A549 (cell line): ENCODE results near the gene NPY1R. TPM values are rescaled to one million over a fixed set of nuclear protein-coding genes. Genes with fewer than 3 reads are reported as not detected.

Experiments
- ATAC-seq, 2 experiments: fragments of 200-7000 bp in 1 of 2; fragments of >200 bp in 1 of 2; cut with Nextera tagmentation in 1 of 2; cut with Tn5 transposase in 1 of 2; 3 replicates each; pipeline versions ENCODE4 v1.8.0 to v1.9.1; 2018 to 2020; ENCODE audit warnings: mild to moderate bottlenecking in 1 of 2, moderate library complexity in 1 of 2
- CTCF ChIA-PET: fragments of 300-600 bp; sonication (Branson Sonifier 250); formaldehyde crosslinking; extraction: SDS; loops from one replicate; lab custom pipeline; 2021; ENCODE audit warnings: antibody characterized with exemption, inconsistent platforms; lab: Yijun Ruan, JAX
- POLR2A ChIA-PET: fragments of 350-600 bp; formaldehyde crosslinking; extraction: SDS; loops from one replicate; lab custom pipeline; 2021; ENCODE audit warnings: antibody characterized with exemption, inconsistent platforms; lab: Yijun Ruan, JAX
- DNase-seq, 2 experiments: peaks; one replicate each; pipeline versions ENCODE4 v3.0.0 to v3.0.0-alpha.2; 2011 to 2016; ENCODE audit warnings: low read depth in 1 of 2, low spot score in 1 of 2
- FAIRE-seq: peaks from 2 replicates; lab custom pipeline; 2011; peaks lifted over from hg19 to GRCh38; lab: Jason Lieb, UNC
- H3K27ac ChIP-seq, 2 experiments: fragments of >200 bp; sonication (Bioruptor Twin); formaldehyde crosslinking; 3 replicates each; pipeline ENCODE4 v1.5.1; 2016 to 2017
- H3K4me1 ChIP-seq: fragments of >200 bp; sonication (Bioruptor Twin); formaldehyde crosslinking; 3 replicates; pipeline ENCODE4 v1.6.1; 2016
- H3K4me2 ChIP-seq: fragments of >200 bp; sonication (Bioruptor Twin); formaldehyde crosslinking; 3 replicates; pipeline ENCODE4 v1.6.1; 2016
- H3K4me3 ChIP-seq: fragments of >200 bp; sonication (Bioruptor Twin); formaldehyde crosslinking; 3 replicates; pipeline ENCODE4 v1.5.1; 2016
- H3K9me3 ChIP-seq: fragments of >200 bp; sonication (Bioruptor Twin); formaldehyde crosslinking; 3 replicates; pipeline ENCODE4 v1.6.1; 2016
- BHLHE40 ChIP-seq: IDR thresholded peaks from 2 replicates; pipeline ENCODE4 v1.6.1; 2012; ENCODE audit warnings: low read depth, low read length, inconsistent platforms
- CBX2 ChIP-seq: fragments of 200-600 bp; sonication (generic); IDR thresholded peaks from 2 replicates; pipeline ENCODE4 v1.6.1; 2016; ENCODE audit warnings: low read depth, mild to moderate bottlenecking, borderline replicate concordance
- CHD4 ChIP-seq: fragments of 200-600 bp; sonication (generic); IDR thresholded peaks from 2 replicates; pipeline ENCODE4 v1.6.1; 2016; ENCODE audit warnings: antibody characterized with exemption, mild to moderate bottlenecking, borderline replicate concordance
- EHF ChIP-seq: fragments of 250-450 bp; sonication (Bioruptor Pico); IDR thresholded peaks from 2 replicates; pipeline ENCODE4 v1.5.0; 2020; ENCODE audit warnings: mild to moderate bottlenecking
- EHMT2 ChIP-seq: fragments of 200-600 bp; sonication (generic); IDR thresholded peaks from 2 replicates; pipeline ENCODE4 v1.6.1; 2016; ENCODE audit warnings: antibody characterized with exemption, low read depth, mild to moderate bottlenecking, moderate library complexity
- ESRRA ChIP-seq: fragments of 150-350 bp; IDR thresholded peaks from 2 replicates; pipeline ENCODE4 v1.6.1; 2014; ENCODE audit warnings: mild to moderate bottlenecking, low read length, borderline replicate concordance
- GATA3 ChIP-seq: IDR thresholded peaks from 2 replicates; pipeline ENCODE4 v1.6.1; 2012; ENCODE audit warnings: borderline replicate concordance
- HDAC2 ChIP-seq: fragments of 200-600 bp; sonication (generic); IDR thresholded peaks from 2 replicates; pipeline ENCODE4 v1.6.1; 2016
- HEYL ChIP-seq: fragments of 250-450 bp; sonication (Bioruptor Pico); IDR thresholded peaks from 2 replicates; pipeline ENCODE4 v1.8.0; 2021; ENCODE audit warnings: mild to moderate bottlenecking, moderate library complexity
- HOXA7 ChIP-seq: fragments of 250-450 bp; sonication (Bioruptor Pico); IDR thresholded peaks from 2 replicates; pipeline ENCODE4 v1.5.0; 2020; ENCODE audit warnings: mild to moderate bottlenecking, moderate library complexity
- JUN ChIP-seq, 2 experiments: fragments of >200 bp; sonication (Bioruptor Twin); formaldehyde crosslinking; IDR thresholded peaks; 2 replicates in 1 of 2; 3 replicates in 1 of 2; pipeline ENCODE4 v1.6.1; 2016 to 2017
- JUNB ChIP-seq: fragments of >200 bp; sonication (Bioruptor Twin); formaldehyde crosslinking; IDR thresholded peaks from 2 replicates; pipeline ENCODE4 v1.6.1; 2016
- KDM1A ChIP-seq: fragments of 200-600 bp; sonication (generic); IDR thresholded peaks from 2 replicates; pipeline ENCODE4 v1.6.1; 2016; ENCODE audit warnings: low read depth, mild to moderate bottlenecking
- KDM5A ChIP-seq: fragments of 200-600 bp; sonication (generic); IDR thresholded peaks from 2 replicates; pipeline ENCODE4 v1.6.1; 2016; ENCODE audit warnings: antibody characterized with exemption, mild to moderate bottlenecking
- MAFK ChIP-seq: fragments of 450-650 bp; IDR thresholded peaks from 2 replicates; pipeline ENCODE4 v1.6.1; 2014; ENCODE audit not compliant: partially characterized antibody
- MAZ ChIP-seq: fragments of 150-350 bp; IDR thresholded peaks from 2 replicates; pipeline ENCODE4 v1.6.1; 2014; ENCODE audit warnings: antibody characterized with exemption, low read depth, low read length, borderline replicate concordance
- PHF8 ChIP-seq: fragments of 200-600 bp; sonication (generic); IDR thresholded peaks from 2 replicates; pipeline ENCODE4 v1.6.1; 2016; ENCODE audit warnings: low read depth, mild to moderate bottlenecking, antibody characterized with exemption, moderate library complexity, borderline replicate concordance
- POLR2A ChIP-seq: IDR thresholded peaks from 2 replicates; pipeline ENCODE4 v1.6.1; 2012; ENCODE audit warnings: mild to moderate bottlenecking, low read length
- RAD21 ChIP-seq, 2 experiments: fragments of >200 bp in 1 of 2; sonication (Bioruptor Twin) in 1 of 2; formaldehyde crosslinking in 1 of 2; IDR thresholded peaks in 1 of 2; conservative IDR thresholded peaks in 1 of 2; 2 replicates in 1 of 2; 3 replicates in 1 of 2; pipeline ENCODE4 v1.6.1; 2012 to 2018; ENCODE audit warnings: inconsistent platforms in 1 of 2
- RFX5 ChIP-seq: fragments of 450-650 bp; IDR thresholded peaks from 2 replicates; pipeline ENCODE4 v1.7.1; 2014; ENCODE audit warnings: antibody characterized with exemption, mild to moderate bottlenecking, moderate library complexity
- RNF2 ChIP-seq: fragments of 200-600 bp; sonication (generic); IDR thresholded peaks from 2 replicates; pipeline ENCODE4 v1.6.1; 2016; ENCODE audit warnings: low read depth, mild to moderate bottlenecking, antibody characterized with exemption, moderate library complexity, borderline replicate concordance
- SMC3 ChIP-seq: fragments of >200 bp; sonication (Bioruptor Twin); formaldehyde crosslinking; IDR thresholded peaks from 3 replicates; pipeline ENCODE4 v1.6.1; 2018; ENCODE audit warnings: inconsistent platforms
- TFCP2L1 ChIP-seq: fragments of 250-450 bp; sonication (Bioruptor Pico); IDR thresholded peaks from 2 replicates; pipeline ENCODE4 v1.5.0; 2021; ENCODE audit warnings: mild to moderate bottlenecking
- TP53 ChIP-seq: fragments of 250-450 bp; sonication (Bioruptor Pico); IDR thresholded peaks from 2 replicates; pipeline ENCODE4 v1.5.0; 2021; ENCODE audit warnings: mild to moderate bottlenecking, moderate library complexity
- ZNF302 ChIP-seq: fragments of 250-450 bp; sonication (Bioruptor Pico); IDR thresholded peaks from 2 replicates; pipeline ENCODE4 v1.9.0; 2021; ENCODE audit warnings: inconsistent platforms, mild to moderate bottlenecking, moderate library complexity
- WGBS: methylation state at CpG from one replicate; pipeline ENCODE4 v1.1.6; 2017; ENCODE audit errors: missing lambda C conversion rate; 5-methylcytosine and 5-hydroxymethylcytosine counted together
- polyA plus RNA-seq, 4 experiments: library from polyadenylated mRNA; depleted of rRNA in 3 of 4; stranded (reverse); fragments of >200 nt; fragmentation: RNase III in 1 of 4; extraction: RNeasy Plus Mini Kit Qiagen cat#74134 plus additional on column Dnase treatment in 1 of 4; gene quantifications; 2 replicates in 3 of 4; 3 replicates in 1 of 4; pipeline ENCODE4 v1.2.3, GENCODE V29; 2011 to 2017
- TF ChIP-seq, protein P1 (sequence below): fragments of 200-600 bp; sonication (generic); IDR thresholded peaks from 2 replicates; pipeline ENCODE4 v1.6.1; 2016; ENCODE audit warnings: antibody characterized with exemption, mild to moderate bottlenecking, moderate library complexity
- TF ChIP-seq, protein P2 (sequence below): fragments of 450-650 bp; IDR thresholded peaks from 2 replicates; pipeline ENCODE4 v1.6.1; 2014; ENCODE audit warnings: antibody characterized with exemption
- TF ChIP-seq, protein P3 (sequence below): fragments of >200 bp; sonication (Bioruptor Twin); formaldehyde crosslinking; IDR thresholded peaks from 3 replicates; pipeline ENCODE4 v1.5.1; 2016

The NPY1R gene
- polyA plus RNA-seq, 2 of the 4 experiments (the other 2 are of a cell fraction), result 0.14 to 0.23 TPM

DNA sequence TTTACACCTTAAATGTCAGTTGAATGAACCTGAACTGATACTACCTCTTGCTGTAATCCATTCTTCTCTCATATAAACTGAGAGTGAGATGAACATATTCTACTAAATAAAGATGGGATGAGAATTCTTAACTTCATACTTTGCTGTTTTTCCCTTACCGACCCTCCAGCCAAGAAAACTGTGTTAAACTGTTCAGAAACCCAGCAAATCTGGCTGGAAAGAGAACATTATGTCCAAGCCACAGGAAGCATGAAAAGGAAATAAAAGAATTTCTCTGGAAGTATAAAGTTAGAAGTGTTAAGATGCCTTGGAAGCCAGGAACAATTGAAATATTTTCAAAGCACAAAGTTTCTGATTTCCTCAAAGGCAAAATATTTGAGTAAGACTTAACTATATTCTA is 22.9 kb downstream of the NPY1R start:
- FAIRE-seq, result no peak
- H3K4me2 ChIP-seq, result no peak overlapping the region
- H3K4me1 ChIP-seq, result no peaks in the 10 kb centered on the region
- TF ChIP-seq CHD4, result no peak
- no peak for TF ChIP-seq RFX5
- TF ChIP-seq SMC3, result no peak
- no peak for TF ChIP-seq HDAC2
- TF ChIP-seq EHF, result no peak
- no peak for TF ChIP-seq HEYL (CRISPR knock-in tag)
- no peak for TF ChIP-seq RNF2
- TF ChIP-seq JUN (IDR thresholded peaks at IDR 0.05), result no peak
- no peak for TF ChIP-seq RAD21 (conservative IDR thresholded peaks at IDR 0.05 in 1 of 2, IDR thresholded peaks at IDR 0.05 in 1 of 2)
- no peak for TF ChIP-seq ZNF302 (CRISPR knock-in tag)
- TF ChIP-seq MAFK, result no peak
- no peak for TF ChIP-seq ESRRA
- no peak for TF ChIP-seq GATA3
- TF ChIP-seq POLR2A, result no peak
- H3K27ac ChIP-seq, result no peak overlapping the region
- WGBS, result 21% methylated on average over 1 of the region's 1 CpG
- no peak overlapping the region for H3K4me3 ChIP-seq
- no peak for DNase-seq
- no peaks in the 10 kb centered on the region for H3K9me3 ChIP-seq
- ChIA-PET CTCF (no interaction called here), POLR2A (no interaction called here)
- ATAC-seq, result no peak

DNA sequence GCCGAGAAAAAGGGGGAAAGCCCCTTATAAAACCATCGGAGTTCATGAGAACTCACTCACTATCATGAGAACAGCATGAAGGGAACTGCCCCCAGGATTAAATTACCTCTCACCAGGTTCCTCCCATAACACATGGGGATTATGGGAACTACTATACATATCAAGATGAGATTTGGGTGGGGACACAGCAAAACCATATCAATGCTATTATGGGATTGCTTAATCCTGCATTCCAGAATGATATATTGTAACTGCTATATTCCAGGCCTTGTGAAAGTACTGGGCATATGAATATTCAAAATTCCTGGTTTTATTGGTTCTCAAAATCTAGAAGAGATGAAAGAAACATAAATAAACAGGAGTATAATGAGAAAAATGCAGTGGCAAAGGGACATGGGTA is 29.3 kb downstream of the NPY1R start:
- Histone ChIP-seq H3K9me3 (no peaks in the 10 kb centered on the region), H3K4me2 (no peak overlapping the region), H3K27ac (no peak overlapping the region), H3K4me1 (no peaks in the 10 kb centered on the region), H3K4me3 (no peak overlapping the region)
- WGBS, result 19% methylated on average over 2 of the region's 2 CpGs
- FAIRE-seq (no peak), ATAC-seq (no peak), DNase-seq (no peak)
- CTCF ChIA-PET, result no interaction called here
- TF ChIP-seq, protein P1, sequence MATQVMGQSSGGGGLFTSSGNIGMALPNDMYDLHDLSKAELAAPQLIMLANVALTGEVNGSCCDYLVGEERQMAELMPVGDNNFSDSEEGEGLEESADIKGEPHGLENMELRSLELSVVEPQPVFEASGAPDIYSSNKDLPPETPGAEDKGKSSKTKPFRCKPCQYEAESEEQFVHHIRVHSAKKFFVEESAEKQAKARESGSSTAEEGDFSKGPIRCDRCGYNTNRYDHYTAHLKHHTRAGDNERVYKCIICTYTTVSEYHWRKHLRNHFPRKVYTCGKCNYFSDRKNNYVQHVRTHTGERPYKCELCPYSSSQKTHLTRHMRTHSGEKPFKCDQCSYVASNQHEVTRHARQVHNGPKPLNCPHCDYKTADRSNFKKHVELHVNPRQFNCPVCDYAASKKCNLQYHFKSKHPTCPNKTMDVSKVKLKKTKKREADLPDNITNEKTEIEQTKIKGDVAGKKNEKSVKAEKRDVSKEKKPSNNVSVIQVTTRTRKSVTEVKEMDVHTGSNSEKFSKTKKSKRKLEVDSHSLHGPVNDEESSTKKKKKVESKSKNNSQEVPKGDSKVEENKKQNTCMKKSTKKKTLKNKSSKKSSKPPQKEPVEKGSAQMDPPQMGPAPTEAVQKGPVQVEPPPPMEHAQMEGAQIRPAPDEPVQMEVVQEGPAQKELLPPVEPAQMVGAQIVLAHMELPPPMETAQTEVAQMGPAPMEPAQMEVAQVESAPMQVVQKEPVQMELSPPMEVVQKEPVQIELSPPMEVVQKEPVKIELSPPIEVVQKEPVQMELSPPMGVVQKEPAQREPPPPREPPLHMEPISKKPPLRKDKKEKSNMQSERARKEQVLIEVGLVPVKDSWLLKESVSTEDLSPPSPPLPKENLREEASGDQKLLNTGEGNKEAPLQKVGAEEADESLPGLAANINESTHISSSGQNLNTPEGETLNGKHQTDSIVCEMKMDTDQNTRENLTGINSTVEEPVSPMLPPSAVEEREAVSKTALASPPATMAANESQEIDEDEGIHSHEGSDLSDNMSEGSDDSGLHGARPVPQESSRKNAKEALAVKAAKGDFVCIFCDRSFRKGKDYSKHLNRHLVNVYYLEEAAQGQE, result no peak
- POLR2A ChIA-PET, result no interaction called here

DNA sequence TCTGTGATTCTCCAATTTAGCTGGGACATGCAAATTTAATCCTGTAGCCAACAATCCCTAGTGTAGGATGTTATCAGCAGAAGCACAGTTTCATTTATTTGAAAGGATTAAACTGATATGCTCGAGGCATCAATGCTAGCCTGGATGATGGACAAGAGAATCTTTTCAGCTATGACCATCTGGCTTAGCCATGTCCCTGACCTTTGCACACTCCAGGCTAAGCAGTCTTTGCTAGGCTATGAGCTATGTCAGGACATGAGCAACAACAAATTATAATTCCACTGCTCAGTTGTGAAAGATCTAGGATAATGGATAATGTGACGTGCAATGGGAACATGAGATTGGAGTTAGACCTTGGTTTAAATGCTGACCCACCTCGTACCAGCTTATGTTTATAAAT is 32.0 kb downstream of the NPY1R start:
- no peaks in the 10 kb centered on the region for H3K9me3 ChIP-seq
- 2% methylated on average over 3 of the region's 3 CpGs for WGBS
- no peak for ATAC-seq

More for the DNA sequence above, 32.0 kb downstream of the NPY1R start:
- no peak overlapping the region for H3K4me2 ChIP-seq
- POLR2A ChIA-PET, result no interaction called here
- H3K27ac ChIP-seq, result no peak overlapping the region
- H3K4me1 ChIP-seq, result no peaks in the 10 kb centered on the region
- no peak overlapping the region for H3K4me3 ChIP-seq
- no peak for FAIRE-seq
- TF ChIP-seq PHF8, result no peak
- TF ChIP-seq SMC3, result no peak
- TF ChIP-seq, protein P2, sequence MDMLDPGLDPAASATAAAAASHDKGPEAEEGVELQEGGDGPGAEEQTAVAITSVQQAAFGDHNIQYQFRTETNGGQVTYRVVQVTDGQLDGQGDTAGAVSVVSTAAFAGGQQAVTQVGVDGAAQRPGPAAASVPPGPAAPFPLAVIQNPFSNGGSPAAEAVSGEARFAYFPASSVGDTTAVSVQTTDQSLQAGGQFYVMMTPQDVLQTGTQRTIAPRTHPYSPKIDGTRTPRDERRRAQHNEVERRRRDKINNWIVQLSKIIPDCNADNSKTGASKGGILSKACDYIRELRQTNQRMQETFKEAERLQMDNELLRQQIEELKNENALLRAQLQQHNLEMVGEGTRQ, result no peak
- no peak for TF ChIP-seq HOXA7 (CRISPR knock-in tag)
- TF ChIP-seq, protein P3, sequence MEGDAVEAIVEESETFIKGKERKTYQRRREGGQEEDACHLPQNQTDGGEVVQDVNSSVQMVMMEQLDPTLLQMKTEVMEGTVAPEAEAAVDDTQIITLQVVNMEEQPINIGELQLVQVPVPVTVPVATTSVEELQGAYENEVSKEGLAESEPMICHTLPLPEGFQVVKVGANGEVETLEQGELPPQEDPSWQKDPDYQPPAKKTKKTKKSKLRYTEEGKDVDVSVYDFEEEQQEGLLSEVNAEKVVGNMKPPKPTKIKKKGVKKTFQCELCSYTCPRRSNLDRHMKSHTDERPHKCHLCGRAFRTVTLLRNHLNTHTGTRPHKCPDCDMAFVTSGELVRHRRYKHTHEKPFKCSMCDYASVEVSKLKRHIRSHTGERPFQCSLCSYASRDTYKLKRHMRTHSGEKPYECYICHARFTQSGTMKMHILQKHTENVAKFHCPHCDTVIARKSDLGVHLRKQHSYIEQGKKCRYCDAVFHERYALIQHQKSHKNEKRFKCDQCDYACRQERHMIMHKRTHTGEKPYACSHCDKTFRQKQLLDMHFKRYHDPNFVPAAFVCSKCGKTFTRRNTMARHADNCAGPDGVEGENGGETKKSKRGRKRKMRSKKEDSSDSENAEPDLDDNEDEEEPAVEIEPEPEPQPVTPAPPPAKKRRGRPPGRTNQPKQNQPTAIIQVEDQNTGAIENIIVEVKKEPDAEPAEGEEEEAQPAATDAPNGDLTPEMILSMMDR, result no peak
- no peak for TF ChIP-seq TFCP2L1 (CRISPR knock-in tag)
- TF ChIP-seq HEYL (CRISPR knock-in tag), result no peak
- TF ChIP-seq CBX2, result no peak
- no peak for TF ChIP-seq KDM5A
- no peak for TF ChIP-seq JUNB
- TF ChIP-seq EHMT2, result no peak
- TF ChIP-seq KDM1A, result no peak
- TF ChIP-seq HDAC2, result no peak
- TF ChIP-seq MAZ, result no peak
- no peak for TF ChIP-seq BHLHE40
- no peak for TF ChIP-seq TP53
- CTCF ChIA-PET, result interaction anchor here (0.5 kb wide), 1 partner anchor 348 kb away, joined by 3 read pairs; no protein-coding TSS in a partner anchor
- no peak for DNase-seq
